ENCODE measurements around the gene HYAL1. TPM values are rescaled to one million over a fixed set of nuclear protein-coding genes. Genes with fewer than 3 reads are reported as not detected.
"Not testable (repeated sequence)": the region's sequence is repeated elsewhere in the genome, so short reads cannot be mapped to it uniquely, and the experiment has no call there.

HYAL1 gene
- total RNA-seq, 2 donors from 2014 or later: 9.0 to 15.2 TPM

GRCh38 chr3:50314816-50315215, 11.4 kb upstream of the HYAL1 start:
- Histone ChIP-seq H3K27me3 (no peaks in the 10 kb centered on the region), H3K27ac (no peak overlapping the region), H3K4me3 (no peak overlapping the region), H3K9ac (ENCODE audit: low read depth in 2 of 2, low read length in 2 of 2) (no peak overlapping the region), H3K4me1 (peaks cover 28% of the 10 kb centered on the region), H3K9me3 (no peaks in the 10 kb centered on the region), H3K36me3 (no peaks in the 10 kb centered on the region)
- intact Hi-C loops (cut with DNase I): no loop called here
- no peak for DNase-seq
- no peak for TF ChIP-seq CTCF (IDR thresholded peaks at IDR 0.05)

GRCh38 chr3:50314342-50314741, 11.0 kb upstream of the HYAL1 start:
- no peak for DNase-seq
- intact Hi-C loops (cut with DNase I): no loop called here
- no peaks in the 10 kb centered on the region for H3K9me3 ChIP-seq
- H3K36me3 ChIP-seq: no peaks in the 10 kb centered on the region
- H3K27ac ChIP-seq: no peak overlapping the region
- peaks cover 28% of the 10 kb centered on the region for H3K4me1 ChIP-seq
- H3K4me3 ChIP-seq: no peak overlapping the region
- TF ChIP-seq CTCF (IDR thresholded peaks at IDR 0.05): no peak
- H3K9ac ChIP-seq (ENCODE audit: low read depth in 2 of 2, low read length in 2 of 2): no peak overlapping the region
- H3K27me3 ChIP-seq: no peaks in the 10 kb centered on the region

- H3K27ac ChIP-seq; DNase-seq; intact Hi-C loops (cut with DNase I); H3K9me3 ChIP-seq; H3K4me1 ChIP-seq; H3K9ac ChIP-seq (ENCODE audit: low read depth in 2 of 2, low read length in 2 of 2); H3K4me3 ChIP-seq; H3K27me3 ChIP-seq; H3K36me3 ChIP-seq: not testable (repeated sequence)
These were observed 8.7 kb upstream of the HYAL1 start for GRCh38 chr3:50312041-50312440.

GRCh38 chr3:50304601-50305000, 1.2 kb upstream of the HYAL1 start:
- Histone ChIP-seq H3K36me3 (no peaks in the 10 kb centered on the region), H3K4me1 (peaks cover 8% of the 10 kb centered on the region), H3K4me3 (no peak overlapping the region), H3K9ac (ENCODE audit: low read depth in 2 of 2, low read length in 2 of 2) (no peak overlapping the region), H3K9me3 (no peaks in the 10 kb centered on the region), H3K27me3 (no peaks in the 10 kb centered on the region), H3K27ac (no peak overlapping the region)
- intact Hi-C loops (cut with DNase I): no loop called here
- no peak for TF ChIP-seq CTCF (IDR thresholded peaks at IDR 0.05)
- DNase-seq: no peak

- Histone ChIP-seq H3K9me3 (no peaks in the 10 kb centered on the region), H3K4me3 (peak overlapping the region; percentile 4), H3K36me3 (no peaks in the 10 kb centered on the region), H3K9ac (ENCODE audit: low read depth in 2 of 2, low read length in 2 of 2) (peak overlapping the region in 1 of 2 donors; percentile 52), H3K27ac (peak overlapping the region; percentile 22), H3K27me3 (no peaks in the 10 kb centered on the region), H3K4me1 (peaks cover 15% of the 10 kb centered on the region)
- no peak for TF ChIP-seq CTCF (IDR thresholded peaks at IDR 0.05)
- intact Hi-C loops (cut with DNase I): no loop called here
- DNase-seq: no peak
These were observed 1.0 kb downstream of the HYAL1 start for GRCh38 chr3:50302095-50303012.

GRCh38 chr3:50300681-50301254, 2.6 kb downstream of the HYAL1 start:
- H3K27me3 ChIP-seq: no peaks in the 10 kb centered on the region
- H3K4me3 ChIP-seq: peak overlapping the region; percentile 47
- H3K9ac ChIP-seq (ENCODE audit: low read depth in 2 of 2, low read length in 2 of 2): peak overlapping the region; percentile 28 to 89
- H3K4me1 ChIP-seq: peaks cover 15% of the 10 kb centered on the region
- intact Hi-C loops (cut with DNase I): no loop called here
- TF ChIP-seq CTCF (IDR thresholded peaks at IDR 0.05): no peak
- H3K36me3 ChIP-seq: no peaks in the 10 kb centered on the region
- peak overlapping the region; percentile 91 for H3K27ac ChIP-seq
- H3K9me3 ChIP-seq: no peaks in the 10 kb centered on the region
- no peak for DNase-seq
